Keratinocyte (primary cell): ENCODE data around the gene IL1RAPL1.

Source experiments
- CTCF ChIP-seq, 3 experiments: IDR thresholded peaks in 1 of 3; conservative IDR thresholded peaks in 1 of 3; optimal IDR thresholded peaks in 1 of 3; 2 replicates in 2 of 3; 3 replicates in 1 of 3; pipeline versions ENCODE3 to v1.5.1; 2011; ENCODE audit warnings: low read length in 3 of 3, mild to moderate bottlenecking in 3 of 3, moderate library complexity in 2 of 3, control low read depth in 1 of 3, inconsistent platforms in 1 of 3; ENCODE audit not compliant: insufficient read depth in 2 of 3; ENCODE audit errors: extremely low read depth in 1 of 3
- EZH2 ChIP-seq: IDR thresholded peaks from one replicate; pipeline ENCODE4 v1.6.1; 2012; ENCODE audit warnings: inconsistent platforms, mild to moderate bottlenecking, low read length, moderate library complexity

DNA sequence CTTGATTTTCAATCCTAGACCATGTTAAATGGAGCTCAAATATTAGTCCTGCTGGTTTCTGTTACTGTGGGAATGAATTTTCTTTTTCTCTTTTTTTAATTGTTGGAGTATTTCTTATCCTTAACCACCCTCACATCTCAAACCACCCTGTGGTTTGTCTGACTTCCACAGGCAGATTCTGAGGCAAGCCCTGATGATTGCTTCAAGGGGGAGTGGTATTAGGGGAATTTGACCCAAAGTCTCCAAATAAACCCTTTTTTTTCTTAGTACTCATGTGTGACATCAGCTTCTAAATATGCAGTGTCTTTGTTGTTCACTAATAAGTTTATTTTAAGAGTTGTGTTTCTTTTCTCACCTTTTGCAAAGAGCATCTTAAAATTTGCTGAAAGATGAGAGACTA, 810.3 kb downstream of the IL1RAPL1 start:
- no peak for TF ChIP-seq CTCF (optimal IDR thresholded peaks at IDR 0.05 in 1 of 3, IDR thresholded peaks at IDR 0.05 in 1 of 3, conservative IDR thresholded peaks at IDR 0.05 in 1 of 3; ENCODE audit: extremely low read depth in 1 of 3, insufficient read depth in 2 of 3, low read length in 3 of 3)
- no peak for TF ChIP-seq EZH2
